ENCODE measurements around the gene PHLDB2. TPM values are rescaled to one million over a fixed set of nuclear protein-coding genes. Genes with fewer than 3 reads are reported as not detected.

Gene PHLDB2
- total and polyA plus RNA-seq, 2 of the 13 experiments (the other 11 are each of a cell fraction or from before 2014, with no cell fraction given), result 8.4 to 23.6 TPM

GRCh38 chr3:111978583-111979433 lies 119.7 kb downstream of the PHLDB2 start, which contains the start of gene ABHD10 (continued):
- TF ChIP-seq SOX6 (IDR thresholded peaks at IDR 0.05) (no peak), SOX6 (CRISPR knock-in tag; IDR thresholded peaks at IDR 0.05) (no peak), ZNF260 (CRISPR knock-in tag; IDR thresholded peaks at IDR 0.05; ENCODE audit: borderline replicate concordance, low read depth) (no peak), ZNF619 (CRISPR knock-in tag; IDR thresholded peaks at IDR 0.05) (peak; percentile 88; the same call in 1 of the 2 replicates), CREBL2 (CRISPR knock-in tag; IDR thresholded peaks at IDR 0.05; ENCODE audit: borderline replicate concordance) (no peak), ZMYM4 (CRISPR knock-in tag; IDR thresholded peaks at IDR 0.05) (peak; percentile 97), ZNF18 (CRISPR knock-in tag; IDR thresholded peaks at IDR 0.05; ENCODE audit: insufficient replicate concordance) (peak; percentile 70), STAG1 (CRISPR knock-in tag; IDR thresholded peaks at IDR 0.05) (no peak), ZNF335 (CRISPR knock-in tag; IDR thresholded peaks at IDR 0.05) (no peak; the same call in 1 of the 2 replicates), CBFB (CRISPR knock-in tag; IDR thresholded peaks at IDR 0.05) (peak; percentile 35; the same call in 1 of the 2 replicates), DPF2 (CRISPR knock-in tag; IDR thresholded peaks at IDR 0.05; ENCODE audit: borderline replicate concordance, low read depth) (no peak), ATRX (CRISPR knock-in tag; IDR thresholded peaks at IDR 0.05; ENCODE audit: borderline replicate concordance) (no peak), ZNF563 (CRISPR knock-in tag; IDR thresholded peaks at IDR 0.05) (no peak; the same call in 1 of the 2 replicates), ETS1 (CRISPR knock-in tag; IDR thresholded peaks at IDR 0.05) (no peak), PREB (CRISPR knock-in tag; IDR thresholded peaks at IDR 0.05) (0 out of 2 replicates have a peak, but pooled peaks have one; percentile 70), CTCF (CRISPR knock-in tag; IDR thresholded peaks at IDR 0.05) (no peak), BRCA1 (CRISPR knock-in tag; IDR thresholded peaks at IDR 0.05) (no peak), ZNF558 (CRISPR knock-in tag; IDR thresholded peaks at IDR 0.05; ENCODE audit: borderline replicate concordance) (no peak; the same call in 1 of the 2 replicates), TFAP4 (IDR thresholded peaks at IDR 0.05; ENCODE audit: borderline replicate concordance, low read depth) (peak; percentile 29; the same call in 1 of the 2 replicates), HOXD1 (CRISPR knock-in tag; IDR thresholded peaks at IDR 0.05) (0 out of 2 replicates have a peak, but pooled peaks have one; percentile 32), PTBP1 (IDR thresholded peaks at IDR 0.05; ENCODE audit: low read depth, low read length, poor library complexity, severe bottlenecking) (no peak), ZNF777 (CRISPR knock-in tag; IDR thresholded peaks at IDR 0.05) (no peak), BHLHE40 (IDR thresholded peaks at IDR 0.05; ENCODE audit: low read length) (no peak)
